Hepatocyte (in vitro differentiated cells): Measurements from ENCODE around the gene MTFR1L. TPM values are rescaled to one million over a fixed set of nuclear protein-coding genes. Genes with fewer than 3 reads are reported as not detected.

ENCODE experiments used
- DNase-seq: peaks from one replicate; pipeline ENCODE4 v3.0.0-alpha.2; 2016; ENCODE audit warnings: low spot score
- H2AFZ ChIP-seq: fragments of 200-600 bp; sonication (generic); 2 replicates; pipeline ENCODE4 v1.6.0; 2016; ENCODE audit warnings: antibody characterized with exemption, mild to moderate bottlenecking
- H3K27ac ChIP-seq: fragments of 200-600 bp; sonication (generic); 2 replicates; pipeline ENCODE4 v1.5.1; 2016; ENCODE audit warnings: mild to moderate bottlenecking
- H3K27me3 ChIP-seq: fragments of 200-600 bp; sonication (generic); 2 replicates; pipeline ENCODE4 v1.6.1; 2016
- H3K36me3 ChIP-seq: fragments of 200-600 bp; sonication (generic); replicated peaks from 2 replicates; pipeline ENCODE4 v1.5.1; 2016; ENCODE audit warnings: low read depth; ENCODE audit not compliant: insufficient read depth
- H3K4me1 ChIP-seq: fragments of 200-600 bp; sonication (generic); 2 replicates; pipeline ENCODE4 v1.5.1; 2016; ENCODE audit warnings: mild to moderate bottlenecking, moderate library complexity; ENCODE audit not compliant: insufficient read depth
- H3K4me2 ChIP-seq: fragments of 200-600 bp; sonication (generic); 2 replicates; pipeline ENCODE4 v1.6.0; 2016
- H3K4me3 ChIP-seq: fragments of 200-600 bp; sonication (generic); 2 replicates; pipeline ENCODE4 v1.5.1; 2016; ENCODE audit warnings: mild to moderate bottlenecking
- H3K79me2 ChIP-seq: fragments of 200-600 bp; sonication (generic); 2 replicates; pipeline ENCODE4 v1.6.0; 2017; ENCODE audit warnings: mild to moderate bottlenecking
- H3K9me2 ChIP-seq: fragments of 200-600 bp; sonication (generic); replicated peaks from 2 replicates; pipeline ENCODE4 v1.6.0; 2017; ENCODE audit warnings: mild to moderate bottlenecking; ENCODE audit not compliant: insufficient read depth
- H3K9me3 ChIP-seq: fragments of 200-600 bp; sonication (generic); 2 replicates; pipeline ENCODE4 v1.5.1; 2016; ENCODE audit warnings: low read depth, mild to moderate bottlenecking
- H4K20me1 ChIP-seq: fragments of 200-600 bp; sonication (generic); 2 replicates; pipeline ENCODE4 v1.6.0; 2016; ENCODE audit warnings: mild to moderate bottlenecking; ENCODE audit not compliant: insufficient read depth, poor library complexity, severe bottlenecking
- EZH2 ChIP-seq: fragments of 200-600 bp; sonication (generic); IDR thresholded peaks from 2 replicates; pipeline ENCODE4 v1.6.1; 2016; ENCODE audit warnings: antibody characterized with exemption, mild to moderate bottlenecking, borderline replicate concordance
- EZH2phosphoT487 ChIP-seq: fragments of 200-600 bp; sonication (generic); IDR thresholded peaks from one replicate; pipeline ENCODE4 v1.6.1; 2018; ENCODE audit warnings: antibody characterized with exemption, mild to moderate bottlenecking, low read depth, moderate library complexity; ENCODE audit not compliant: unreplicated experiment, severe bottlenecking
- WGBS: methylation state at CpG from one replicate; pipeline ENCODE4 v1.1.6; 2016; ENCODE audit warnings: low lambda C conversion rate; ENCODE audit errors: missing lambda C conversion rate; 5-methylcytosine and 5-hydroxymethylcytosine counted together
- polyA plus RNA-seq: library from polyadenylated mRNA; unstranded; fragments of >200 nt; fragmentation: Nextera tagmentation; extraction: Ambion mirVana; gene quantifications from 2 replicates; pipeline ENCODE4 v1.2.1, GENCODE V29; 2016
- total RNA-seq: library from RNA; depleted of rRNA; stranded (reverse); fragments of >200 nt; gene quantifications from 2 replicates; pipeline ENCODE4 v1.2.3, GENCODE V29; 2014
- TF ChIP-seq, protein P1 (sequence below): fragments of 200-600 bp; sonication (generic); IDR thresholded peaks from 2 replicates; pipeline ENCODE4 v1.5.1; 2016; ENCODE audit warnings: antibody characterized with exemption, mild to moderate bottlenecking; ENCODE audit not compliant: poor library complexity

The MTFR1L gene
- total and polyA plus RNA-seq, 2 experiments from 2014 or later = 62.6 to 103 TPM

DNA sequence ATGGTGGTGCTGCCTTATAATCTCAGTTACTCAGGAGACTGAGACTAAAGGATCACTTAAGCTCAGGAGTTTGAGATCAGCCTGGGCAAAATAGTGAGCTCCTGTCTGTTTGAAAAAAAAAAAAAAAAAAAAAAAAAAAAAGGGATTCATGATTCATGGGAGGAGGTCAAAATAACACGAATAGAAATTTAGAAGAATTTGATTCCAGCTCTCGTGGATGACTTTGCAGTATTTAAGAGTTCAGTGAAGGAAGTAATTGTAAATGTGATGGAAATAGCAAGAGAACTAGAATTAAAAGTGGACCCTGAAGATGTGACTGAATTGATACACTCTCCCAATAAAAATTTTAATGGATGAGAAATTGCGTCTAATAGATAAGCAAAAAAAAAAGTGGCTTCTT, 23.7 kb downstream of the MTFR1L start:
- Histone ChIP-seq H3K36me3 (no peaks in the 10 kb centered on the region), H3K79me2 (peaks cover 6% of the 10 kb centered on the region), H3K27ac (no peak overlapping the region)

DNA sequence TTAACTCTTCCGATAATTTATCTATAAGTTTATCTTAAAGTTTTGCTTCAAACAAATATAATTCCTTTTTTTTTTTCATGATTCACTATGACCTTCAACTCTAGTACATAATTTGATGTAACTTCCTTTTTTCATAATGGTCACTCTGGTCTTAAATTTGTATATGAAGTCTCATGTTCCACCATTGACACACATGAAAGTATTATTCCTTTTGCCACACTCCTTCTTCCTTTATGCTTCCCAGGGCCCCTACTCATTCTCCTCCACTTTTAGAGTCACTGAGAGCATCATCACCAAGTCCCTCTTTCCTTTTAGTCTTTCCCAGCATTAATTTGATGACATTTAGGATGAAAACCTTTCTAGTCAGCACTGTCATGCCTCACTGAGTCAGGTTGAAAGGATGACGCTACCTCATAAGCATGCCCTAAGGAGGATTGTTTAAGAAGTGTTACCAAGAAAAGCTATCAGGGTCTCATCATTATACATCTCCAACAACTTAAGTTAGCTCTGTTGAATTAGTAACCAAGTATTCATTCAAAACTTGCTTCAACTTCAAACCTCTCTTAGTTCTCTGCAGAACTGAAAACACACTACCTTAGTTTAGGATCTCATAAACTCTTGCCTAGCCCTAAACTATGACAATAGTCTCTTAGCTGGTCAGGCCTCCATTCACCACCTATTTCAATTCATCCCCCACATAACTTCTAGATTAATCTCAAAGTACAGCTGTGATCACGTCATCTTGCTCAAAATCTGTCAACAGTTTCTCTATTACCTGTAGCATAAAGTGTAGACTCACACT, 25.0 kb downstream of the MTFR1L start:
- H3K4me3 ChIP-seq = no peak overlapping the region
- no peak overlapping the region for H3K4me2 ChIP-seq
- WGBS = 97% methylated on average over 3 of the region's 3 CpGs
- no peaks in the 10 kb centered on the region for H4K20me1 ChIP-seq
- H3K9me2 ChIP-seq = no peaks in the 10 kb centered on the region
- no peaks in the 10 kb centered on the region for H3K27me3 ChIP-seq
- no peak overlapping the region for H2AFZ ChIP-seq
- no peaks in the 10 kb centered on the region for H3K4me1 ChIP-seq
- H3K79me2 ChIP-seq = no peaks in the 10 kb centered on the region
- H3K27ac ChIP-seq = no peak overlapping the region
- no peaks in the 10 kb centered on the region for H3K9me3 ChIP-seq
- TF ChIP-seq, protein P1, sequence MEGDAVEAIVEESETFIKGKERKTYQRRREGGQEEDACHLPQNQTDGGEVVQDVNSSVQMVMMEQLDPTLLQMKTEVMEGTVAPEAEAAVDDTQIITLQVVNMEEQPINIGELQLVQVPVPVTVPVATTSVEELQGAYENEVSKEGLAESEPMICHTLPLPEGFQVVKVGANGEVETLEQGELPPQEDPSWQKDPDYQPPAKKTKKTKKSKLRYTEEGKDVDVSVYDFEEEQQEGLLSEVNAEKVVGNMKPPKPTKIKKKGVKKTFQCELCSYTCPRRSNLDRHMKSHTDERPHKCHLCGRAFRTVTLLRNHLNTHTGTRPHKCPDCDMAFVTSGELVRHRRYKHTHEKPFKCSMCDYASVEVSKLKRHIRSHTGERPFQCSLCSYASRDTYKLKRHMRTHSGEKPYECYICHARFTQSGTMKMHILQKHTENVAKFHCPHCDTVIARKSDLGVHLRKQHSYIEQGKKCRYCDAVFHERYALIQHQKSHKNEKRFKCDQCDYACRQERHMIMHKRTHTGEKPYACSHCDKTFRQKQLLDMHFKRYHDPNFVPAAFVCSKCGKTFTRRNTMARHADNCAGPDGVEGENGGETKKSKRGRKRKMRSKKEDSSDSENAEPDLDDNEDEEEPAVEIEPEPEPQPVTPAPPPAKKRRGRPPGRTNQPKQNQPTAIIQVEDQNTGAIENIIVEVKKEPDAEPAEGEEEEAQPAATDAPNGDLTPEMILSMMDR = no peak
- no peak for TF ChIP-seq EZH2
- TF ChIP-seq EZH2phosphoT487 = no peak
- H3K36me3 ChIP-seq = no peaks in the 10 kb centered on the region
- DNase-seq = no peak

More for the DNA sequence above, 23.7 kb downstream of the MTFR1L start:
- Histone ChIP-seq H3K4me2 (no peak overlapping the region), H3K27me3 (no peaks in the 10 kb centered on the region), H3K4me3 (no peak overlapping the region), H2AFZ (no peak overlapping the region), H4K20me1 (no peaks in the 10 kb centered on the region), H3K4me1 (no peaks in the 10 kb centered on the region), H3K9me2 (no peaks in the 10 kb centered on the region), H3K9me3 (no peaks in the 10 kb centered on the region)
- WGBS = 78% methylated on average over 3 of the region's 3 CpGs
- no peak for DNase-seq
- TF ChIP-seq EZH2 = no peak
- no peak for TF ChIP-seq EZH2phosphoT487
- TF ChIP-seq, protein P1 = no peak

DNA sequence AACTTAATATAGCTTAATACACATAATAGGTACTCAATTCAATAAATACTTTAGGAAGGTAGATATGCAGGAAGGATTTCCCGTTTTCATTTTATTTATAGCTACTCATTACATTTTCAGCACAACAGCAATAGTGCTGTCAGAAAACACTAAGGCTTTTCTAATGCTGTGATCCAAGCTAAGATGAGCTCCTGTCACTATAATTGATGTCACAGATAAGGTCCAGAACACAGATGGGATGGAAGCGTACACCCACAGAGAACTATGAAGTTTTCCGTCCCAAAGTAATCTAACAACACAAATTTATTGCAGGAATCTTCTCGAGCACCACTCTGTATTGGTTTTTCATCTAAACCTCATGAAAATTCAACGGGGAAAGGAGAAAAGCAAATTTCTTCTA, 25.9 kb downstream of the MTFR1L start:
- Histone ChIP-seq H3K9me3 (no peaks in the 10 kb centered on the region), H3K27ac (no peak overlapping the region)

More for the DNA sequence above, 25.9 kb downstream of the MTFR1L start:
- no peak for DNase-seq
- no peak overlapping the region for H2AFZ ChIP-seq
- no peaks in the 10 kb centered on the region for H3K9me2 ChIP-seq
- H3K4me3 ChIP-seq = no peak overlapping the region
- TF ChIP-seq, protein P1 = no peak
- TF ChIP-seq EZH2phosphoT487 (no peak), EZH2 (no peak)
- H3K4me2 ChIP-seq = no peak overlapping the region
- no peaks in the 10 kb centered on the region for H3K79me2 ChIP-seq
- H3K27me3 ChIP-seq = no peaks in the 10 kb centered on the region
- H3K36me3 ChIP-seq = no peaks in the 10 kb centered on the region
- H4K20me1 ChIP-seq = no peaks in the 10 kb centered on the region
- WGBS = 69% methylated on average over 5 of the region's 5 CpGs
- no peaks in the 10 kb centered on the region for H3K4me1 ChIP-seq
